Measurements from ENCODE around the gene CYLD. TPM values are rescaled to one million over a fixed set of nuclear protein-coding genes. Genes with fewer than 3 reads are reported as not detected.

CYLD gene
- total and polyA plus RNA-seq, 8 donors = 7.0 to 82.1 (median 13.5) TPM

DNA sequence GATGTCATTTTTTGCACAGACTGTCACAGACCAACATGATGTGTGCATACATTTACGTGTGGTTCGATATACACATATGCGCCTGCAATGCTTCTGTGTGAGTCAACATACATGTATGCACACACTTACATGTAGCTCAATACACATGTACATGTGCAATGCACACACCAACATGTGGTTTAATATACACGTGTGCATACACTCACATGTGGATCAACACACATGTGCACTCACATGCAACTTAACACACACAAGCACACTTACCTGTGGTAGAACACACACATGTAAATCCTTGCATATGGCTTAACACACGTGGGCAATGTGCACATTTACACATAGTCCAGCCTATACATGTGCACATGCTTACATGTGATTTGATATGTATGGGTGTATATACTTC lies 97.5 kb downstream of the CYLD start:
- WGBS, 5 donors = 85 to 93% (median 90%) methylated on average over 5 of the region's 5 CpGs
- Histone ChIP-seq H3K36me3 (no peaks in the 10 kb centered on the region), H3K9me3 (no peaks in the 10 kb centered on the region), H3K27me3 (peaks cover 7 to 35% (median 20%) of the 10 kb centered on the region in 3 donors), H3K27ac (no peak overlapping the region), H3K4me3 (no peak overlapping the region), H3K4me1 (peaks cover 0 to 11% (median 8%) of the 10 kb centered on the region in 4 donors)
- intact Hi-C loops (cut with DNase I; ENCODE audit: low total_unique reads) = no loop called here
- DNase-seq = no peak
- TF ChIP-seq POLR2A (IDR thresholded peaks at IDR 0.05) = no peak
- TF ChIP-seq EP300 (IDR thresholded peaks at IDR 0.05) = no peak
- no peak for TF ChIP-seq POLR2AphosphoS5 (IDR thresholded peaks at IDR 0.05)
- TF ChIP-seq, protein P1, sequence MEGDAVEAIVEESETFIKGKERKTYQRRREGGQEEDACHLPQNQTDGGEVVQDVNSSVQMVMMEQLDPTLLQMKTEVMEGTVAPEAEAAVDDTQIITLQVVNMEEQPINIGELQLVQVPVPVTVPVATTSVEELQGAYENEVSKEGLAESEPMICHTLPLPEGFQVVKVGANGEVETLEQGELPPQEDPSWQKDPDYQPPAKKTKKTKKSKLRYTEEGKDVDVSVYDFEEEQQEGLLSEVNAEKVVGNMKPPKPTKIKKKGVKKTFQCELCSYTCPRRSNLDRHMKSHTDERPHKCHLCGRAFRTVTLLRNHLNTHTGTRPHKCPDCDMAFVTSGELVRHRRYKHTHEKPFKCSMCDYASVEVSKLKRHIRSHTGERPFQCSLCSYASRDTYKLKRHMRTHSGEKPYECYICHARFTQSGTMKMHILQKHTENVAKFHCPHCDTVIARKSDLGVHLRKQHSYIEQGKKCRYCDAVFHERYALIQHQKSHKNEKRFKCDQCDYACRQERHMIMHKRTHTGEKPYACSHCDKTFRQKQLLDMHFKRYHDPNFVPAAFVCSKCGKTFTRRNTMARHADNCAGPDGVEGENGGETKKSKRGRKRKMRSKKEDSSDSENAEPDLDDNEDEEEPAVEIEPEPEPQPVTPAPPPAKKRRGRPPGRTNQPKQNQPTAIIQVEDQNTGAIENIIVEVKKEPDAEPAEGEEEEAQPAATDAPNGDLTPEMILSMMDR (IDR thresholded peaks at IDR 0.05) = no peak

DNA sequence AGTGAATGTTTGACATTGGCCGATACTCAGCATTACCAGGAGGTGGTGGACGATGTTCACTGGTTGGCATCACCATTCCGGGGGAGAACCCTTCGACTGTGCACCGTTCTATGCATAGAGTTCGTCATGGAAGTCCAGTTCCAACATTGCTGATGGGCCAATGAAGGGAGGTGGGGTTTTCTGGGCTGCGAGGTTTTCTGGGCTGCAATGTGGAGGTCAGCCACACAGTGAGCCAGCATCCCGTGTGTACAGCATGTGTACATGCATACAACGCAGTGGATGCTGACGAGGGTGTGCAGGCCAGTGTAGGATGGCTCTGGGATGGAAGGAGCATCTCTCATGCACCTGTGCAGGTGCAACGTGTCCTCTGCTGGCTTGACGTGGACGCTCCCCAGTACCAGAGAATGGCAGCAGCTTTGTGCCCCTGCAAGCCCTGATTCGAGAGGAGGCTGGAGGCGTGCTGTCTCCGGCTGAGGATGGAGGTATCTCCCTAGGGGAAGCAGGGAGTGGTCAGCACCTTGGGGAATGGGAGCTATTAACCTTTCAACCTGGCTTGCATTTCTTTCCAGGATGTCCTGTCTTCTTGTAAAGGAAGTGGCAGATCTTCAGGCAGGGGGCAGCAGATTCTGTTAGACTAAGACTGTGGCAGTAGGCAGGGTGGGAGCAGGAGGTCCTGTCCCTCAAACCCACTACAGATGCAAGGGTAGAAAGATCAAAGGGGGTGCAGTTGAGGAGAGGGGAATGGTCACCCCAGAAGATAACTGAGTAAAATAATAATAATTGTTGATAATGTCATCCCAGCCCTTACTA lies 98.2 kb downstream of the CYLD start:
- no peak overlapping the region for H3K27ac ChIP-seq
- H3K9me3 ChIP-seq = no peaks in the 10 kb centered on the region
- H3K36me3 ChIP-seq = no peaks in the 10 kb centered on the region
- 87 to 92% (median 90%) methylated on average over 13 to 16 of the region's 16 CpGs for WGBS, 5 donors
- H3K27me3 ChIP-seq = peaks cover 7 to 31% (median 25%) of the 10 kb centered on the region in 3 donors
- peaks cover 0 to 11% (median 8%) of the 10 kb centered on the region in 4 donors for H3K4me1 ChIP-seq
- H3K4me3 ChIP-seq = no peak overlapping the region
- no peak for DNase-seq
- no peak for TF ChIP-seq EP300 (IDR thresholded peaks at IDR 0.05)
- TF ChIP-seq POLR2A (IDR thresholded peaks at IDR 0.05) = no peak
- TF ChIP-seq, protein P1 (IDR thresholded peaks at IDR 0.05) = no peak
- no peak for TF ChIP-seq POLR2AphosphoS5 (IDR thresholded peaks at IDR 0.05)
- intact Hi-C loops (cut with DNase I; ENCODE audit: low total_unique reads) = no loop called here

- H3K27ac ChIP-seq = no peak overlapping the region
- peak in 1 of 2 donors; percentile 61 for DNase-seq
- peaks cover 0 to 11% (median 8%) of the 10 kb centered on the region in 4 donors for H3K4me1 ChIP-seq
- peak overlapping the region; percentile 25 to 41 (median 34) for H3K4me3 ChIP-seq
- intact Hi-C loops (cut with DNase I; ENCODE audit: low total_unique reads) = no loop called here
- TF ChIP-seq POLR2A (IDR thresholded peaks at IDR 0.05) (no peak), POLR2AphosphoS5 (IDR thresholded peaks at IDR 0.05) (no peak), EP300 (IDR thresholded peaks at IDR 0.05) (no peak)
- TF ChIP-seq, protein P1 (IDR thresholded peaks at IDR 0.05) = no peak
- WGBS, 5 donors = 11 to 16% (median 15%) methylated on average over 34 to 44 of the region's 44 CpGs
- H3K36me3 ChIP-seq = no peaks in the 10 kb centered on the region
- H3K9me3 ChIP-seq = no peaks in the 10 kb centered on the region
- H3K27me3 ChIP-seq = peaks cover 7 to 31% (median 20%) of the 10 kb centered on the region in 3 donors
Observed at GRCh38 chr16:50841081-50841886, 99.4 kb downstream of the CYLD start.

GRCh38 chr16:50842013-50842505 lies 100.2 kb downstream of the CYLD start:
- Histone ChIP-seq H3K9me3 (no peaks in the 10 kb centered on the region), H3K4me1 (peaks cover 0 to 11% (median 8%) of the 10 kb centered on the region in 4 donors), H3K36me3 (no peaks in the 10 kb centered on the region), H3K4me3 (no peak overlapping the region), H3K27me3 (peaks cover 7 to 31% (median 20%) of the 10 kb centered on the region in 3 donors), H3K27ac (no peak overlapping the region)
- WGBS, 5 donors = 89 to 93% (median 92%) methylated on average over 16 to 17 of the region's 17 CpGs
- no peak for DNase-seq
- intact Hi-C loops (cut with DNase I; ENCODE audit: low total_unique reads) = no loop called here
- TF ChIP-seq EP300 (IDR thresholded peaks at IDR 0.05) = no peak
